ENCODE data around the gene FBXW7.

FBXW7 gene

GRCh38 chr4:152530600-152530999 is 5.3 kb downstream of the FBXW7 start:
- no peak for ATAC-seq
- TF ChIP-seq ZFP30 (CRISPR knock-in tag; IDR thresholded peaks at IDR 0.05): no peak
- TF ChIP-seq CREB5 (CRISPR knock-in tag; IDR thresholded peaks at IDR 0.05; ENCODE audit: low read depth): no peak

- no peak for TF ChIP-seq PPARA (CRISPR knock-in tag; IDR thresholded peaks at IDR 0.05; ENCODE audit: borderline replicate concordance)
- TF ChIP-seq BACH2 (CRISPR knock-in tag; IDR thresholded peaks at IDR 0.05; ENCODE audit: borderline replicate concordance): no peak
- no peak for TF ChIP-seq OSR1 (CRISPR knock-in tag; IDR thresholded peaks at IDR 0.05)
- TF ChIP-seq ZC3H10 (CRISPR knock-in tag; IDR thresholded peaks at IDR 0.05): no peak
- TF ChIP-seq TCF4 (CRISPR knock-in tag; IDR thresholded peaks at IDR 0.05; ENCODE audit: borderline replicate concordance): no peak
- TF ChIP-seq ISL1 (CRISPR knock-in tag; IDR thresholded peaks at IDR 0.05): no peak
- TF ChIP-seq RARB (CRISPR knock-in tag; IDR thresholded peaks at IDR 0.05): no peak
- TF ChIP-seq CSDC2 (CRISPR knock-in tag; IDR thresholded peaks at IDR 0.05): no peak
- ATAC-seq: no peak
These were observed 6.0 kb downstream of the FBXW7 start for GRCh38 chr4:152529880-152530279.

GRCh38 chr4:152528060-152528459 is 7.8 kb downstream of the FBXW7 start:
- TF ChIP-seq ZNF8 (CRISPR knock-in tag; IDR thresholded peaks at IDR 0.05): no peak
- no peak for TF ChIP-seq TCF4 (CRISPR knock-in tag; IDR thresholded peaks at IDR 0.05; ENCODE audit: borderline replicate concordance)
- TF ChIP-seq SNAI2 (CRISPR knock-in tag; IDR thresholded peaks at IDR 0.05): no peak
- TF ChIP-seq ZNF565 (CRISPR knock-in tag; conservative IDR thresholded peaks at IDR 0.05; ENCODE audit: low read depth): no peak
- TF ChIP-seq BACH2 (CRISPR knock-in tag; IDR thresholded peaks at IDR 0.05; ENCODE audit: borderline replicate concordance): no peak
- TF ChIP-seq ZNF70 (CRISPR knock-in tag; IDR thresholded peaks at IDR 0.05): no peak
- no peak for TF ChIP-seq GLIS3 (CRISPR knock-in tag; IDR thresholded peaks at IDR 0.05)
- TF ChIP-seq ISL1 (CRISPR knock-in tag; IDR thresholded peaks at IDR 0.05): no peak
- no peak for TF ChIP-seq CSDC2 (CRISPR knock-in tag; IDR thresholded peaks at IDR 0.05)
- TF ChIP-seq POU6F1 (CRISPR knock-in tag; IDR thresholded peaks at IDR 0.05; ENCODE audit: borderline replicate concordance, low read depth): no peak
- TF ChIP-seq ZFP30 (CRISPR knock-in tag; IDR thresholded peaks at IDR 0.05): no peak
- no peak for TF ChIP-seq ZC3H10 (CRISPR knock-in tag; IDR thresholded peaks at IDR 0.05)
- no peak for TF ChIP-seq TSHZ2 (CRISPR knock-in tag; IDR thresholded peaks at IDR 0.05)
- TF ChIP-seq OSR1 (CRISPR knock-in tag; IDR thresholded peaks at IDR 0.05): no peak
- TF ChIP-seq ESRRG (CRISPR knock-in tag; IDR thresholded peaks at IDR 0.05): no peak
- no peak for TF ChIP-seq PPARA (CRISPR knock-in tag; IDR thresholded peaks at IDR 0.05; ENCODE audit: borderline replicate concordance)

GRCh38 chr4:152525878-152526277 is 10.0 kb downstream of the FBXW7 start:
- no peak for TF ChIP-seq RARB (CRISPR knock-in tag; IDR thresholded peaks at IDR 0.05)
- TF ChIP-seq CSDC2 (CRISPR knock-in tag; IDR thresholded peaks at IDR 0.05): no peak
- no peak for TF ChIP-seq ARNTL (CRISPR knock-in tag; IDR thresholded peaks at IDR 0.05; ENCODE audit: borderline replicate concordance, low read depth)
- no peak for TF ChIP-seq PPARA (CRISPR knock-in tag; IDR thresholded peaks at IDR 0.05; ENCODE audit: borderline replicate concordance)
- no peak for TF ChIP-seq ZNF565 (CRISPR knock-in tag; conservative IDR thresholded peaks at IDR 0.05; ENCODE audit: low read depth)
- no peak for TF ChIP-seq POU6F1 (CRISPR knock-in tag; IDR thresholded peaks at IDR 0.05; ENCODE audit: borderline replicate concordance, low read depth)
- no peak for TF ChIP-seq ZNF8 (CRISPR knock-in tag; IDR thresholded peaks at IDR 0.05)
- ATAC-seq: no peak

More at GRCh38 chr4:152528060-152528459, 7.8 kb downstream of the FBXW7 start:
- no peak for ATAC-seq

GRCh38 chr4:152524427-152524826 is 11.5 kb downstream of the FBXW7 start:
- ATAC-seq: no peak
- TF ChIP-seq ZFP3 (CRISPR knock-in tag; IDR thresholded peaks at IDR 0.05): no peak
- no peak for TF ChIP-seq CSDC2 (CRISPR knock-in tag; IDR thresholded peaks at IDR 0.05)
- TF ChIP-seq ARNTL (CRISPR knock-in tag; IDR thresholded peaks at IDR 0.05; ENCODE audit: borderline replicate concordance, low read depth): no peak
- no peak for TF ChIP-seq ZNF565 (CRISPR knock-in tag; conservative IDR thresholded peaks at IDR 0.05; ENCODE audit: low read depth)
- TF ChIP-seq ZNF70 (CRISPR knock-in tag; IDR thresholded peaks at IDR 0.05): no peak
- no peak for TF ChIP-seq ZNF8 (CRISPR knock-in tag; IDR thresholded peaks at IDR 0.05)
- TF ChIP-seq BACH2 (CRISPR knock-in tag; IDR thresholded peaks at IDR 0.05; ENCODE audit: borderline replicate concordance): no peak
- TF ChIP-seq CREB5 (CRISPR knock-in tag; IDR thresholded peaks at IDR 0.05; ENCODE audit: low read depth): no peak
- TF ChIP-seq PPARA (CRISPR knock-in tag; IDR thresholded peaks at IDR 0.05; ENCODE audit: borderline replicate concordance): no peak
- no peak for TF ChIP-seq TOX (CRISPR knock-in tag; IDR thresholded peaks at IDR 0.05; ENCODE audit: borderline replicate concordance)
- TF ChIP-seq PATZ1 (CRISPR knock-in tag; IDR thresholded peaks at IDR 0.05; ENCODE audit: borderline replicate concordance): no peak
